HEK293 (cell line): ENCODE measurements around the gene TPRG1.

Experiments used
- CTCF ChIA-PET: fragments of 350-600 bp; formaldehyde crosslinking; extraction: SDS; loops from one replicate; lab custom pipeline; 2021; ENCODE audit warnings: antibody characterized with exemption; lab: Yijun Ruan, JAX
- POLR2A ChIA-PET: fragments of 300-600 bp; formaldehyde crosslinking; extraction: SDS; loops from one replicate; lab custom pipeline; 2020; ENCODE audit warnings: antibody characterized with exemption, inconsistent platforms; lab: Yijun Ruan, JAX
- H3K27ac ChIP-seq: fragments of 200-500 bp; sonication (Bioruptor generic); 2 replicates; pipeline ENCODE4 v1.5.1; 2014; ENCODE audit warnings: low read depth, low read length, control low read depth, inconsistent platforms; ENCODE audit errors: extremely low read depth
- H3K36me3 ChIP-seq, 2 experiments: fragments of 200-500 bp in 1 of 2; sonication (Bioruptor generic) in 1 of 2; 1 replicate in 1 of 2; 2 replicates in 1 of 2; pipeline ENCODE4 v1.5.1; 2014 to 2017; ENCODE audit warnings: inconsistent platforms in 2 of 2, low read length in 2 of 2; ENCODE audit not compliant: control insufficient read depth in 2 of 2, insufficient read depth in 1 of 2
- H3K4me1 ChIP-seq: fragments of 200-500 bp; sonication (Bioruptor generic); 2 replicates; pipeline ENCODE4 v1.5.1; 2014; ENCODE audit warnings: mild to moderate bottlenecking, low read length, inconsistent platforms; ENCODE audit not compliant: control insufficient read depth, insufficient read depth
- H3K4me3 ChIP-seq: 2 replicates; pipeline ENCODE4 v1.5.1; 2011; ENCODE audit warnings: low read depth, mild to moderate bottlenecking, control low read depth, low read length, moderate library complexity
- H3K9me3 ChIP-seq: fragments of 200-500 bp; sonication (Bioruptor generic); 2 replicates; pipeline ENCODE4 v1.5.1; 2014; ENCODE audit warnings: low read depth, low read length, inconsistent platforms; ENCODE audit not compliant: control insufficient read depth, insufficient read depth
- ELK4 ChIP-seq: IDR thresholded peaks from 2 replicates; pipeline ENCODE4 v1.6.1; 2011; ENCODE audit warnings: mild to moderate bottlenecking, low read depth, low read length, borderline replicate concordance
- GLI4 ChIP-seq: fragments of 450-650 bp; formaldehyde crosslinking; IDR thresholded peaks from 2 replicates; pipeline ENCODE4 v1.5.1; 2016; ENCODE audit warnings: missing biosample characterization, missing genetic modification characterization
- PRDM4 ChIP-seq: fragments of 450-650 bp; formaldehyde crosslinking; IDR thresholded peaks from 2 replicates; pipeline ENCODE4 v1.5.1; 2017; ENCODE audit warnings: missing biosample characterization, missing genetic modification characterization
- ZBTB11 ChIP-seq: fragments of 450-650 bp; formaldehyde crosslinking; conservative IDR thresholded peaks from 2 replicates; pipeline ENCODE4 v1.5.1; 2016; ENCODE audit warnings: low read depth, missing biosample characterization, missing genetic modification characterization
- ZBTB8A ChIP-seq: fragments of 450-650 bp; formaldehyde crosslinking; IDR thresholded peaks from 2 replicates; pipeline ENCODE4 v1.5.1; 2016; ENCODE audit warnings: missing biosample characterization, missing genetic modification characterization
- ZFP69B ChIP-seq: fragments of 450-650 bp; formaldehyde crosslinking; IDR thresholded peaks from 2 replicates; pipeline ENCODE4 v1.5.1; 2016; ENCODE audit warnings: missing biosample characterization, missing genetic modification characterization
- ZNF146 ChIP-seq: fragments of 450-650 bp; formaldehyde crosslinking; IDR thresholded peaks from 2 replicates; pipeline ENCODE4 v1.5.1; 2016; ENCODE audit warnings: missing biosample characterization, missing genetic modification characterization
- ZNF221 ChIP-seq: fragments of 450-650 bp; formaldehyde crosslinking; IDR thresholded peaks from 2 replicates; pipeline ENCODE4 v1.5.1; 2017; ENCODE audit warnings: missing biosample characterization, missing genetic modification characterization, borderline replicate concordance
- ZNF26 ChIP-seq: fragments of 450-650 bp; formaldehyde crosslinking; IDR thresholded peaks from 2 replicates; pipeline ENCODE4 v1.5.1; 2016; ENCODE audit warnings: missing biosample characterization, missing genetic modification characterization
- ZNF366 ChIP-seq: fragments of 450-650 bp; formaldehyde crosslinking; conservative IDR thresholded peaks from 2 replicates; pipeline ENCODE4 v1.5.1; 2016; ENCODE audit warnings: missing biosample characterization, missing genetic modification characterization
- ZNF398 ChIP-seq: fragments of 450-650 bp; formaldehyde crosslinking; IDR thresholded peaks from 2 replicates; pipeline ENCODE4 v1.5.1; 2017; ENCODE audit warnings: missing biosample characterization, missing genetic modification characterization
- ZNF423 ChIP-seq: fragments of 450-650 bp; formaldehyde crosslinking; IDR thresholded peaks from 2 replicates; pipeline ENCODE4 v1.5.1; 2016; ENCODE audit warnings: missing biosample characterization, missing genetic modification characterization
- ZNF510 ChIP-seq: fragments of 450-650 bp; formaldehyde crosslinking; IDR thresholded peaks from 2 replicates; pipeline ENCODE4 v1.5.1; 2018; ENCODE audit warnings: mild to moderate bottlenecking, missing genetic modification characterization, missing biosample characterization; ENCODE audit not compliant: insufficient replicate concordance
- ZNF580 ChIP-seq: fragments of 450-650 bp; formaldehyde crosslinking; IDR thresholded peaks from 2 replicates; pipeline ENCODE4 v1.5.1; 2016; ENCODE audit warnings: missing biosample characterization, missing genetic modification characterization
- ZSCAN4 ChIP-seq: fragments of 450-650 bp; formaldehyde crosslinking; IDR thresholded peaks from 2 replicates; pipeline ENCODE4 v1.5.1; 2017; ENCODE audit warnings: missing biosample characterization, missing genetic modification characterization

TPRG1 gene

GRCh38 chr3:189275182-189275581, 103.4 kb downstream of the TPRG1 start (continued):
- TF ChIP-seq ZNF398 (no peak), ZSCAN4 (no peak), ZNF26 (tag by site-specific recombination) (no peak), GLI4 (tag by site-specific recombination) (no peak), ZNF366 (tag by site-specific recombination) (no peak), ZNF423 (tag by site-specific recombination) (no peak), ZNF146 (tag by site-specific recombination) (no peak), ZNF221 (tag by site-specific recombination) (no peak)

- Histone ChIP-seq H3K27ac (no peak overlapping the region), H3K36me3 (no peaks in the 10 kb centered on the region), H3K9me3 (no peaks in the 10 kb centered on the region), H3K4me3 (no peak overlapping the region), H3K4me1 (no peaks in the 10 kb centered on the region; the same call in 1 of the 2 replicates)
- no peak for TF ChIP-seq ZFP69B (tag by site-specific recombination)
- TF ChIP-seq ZNF580 = no peak
- TF ChIP-seq PRDM4 (tag by site-specific recombination) = no peak
- TF ChIP-seq ZBTB8A (tag by site-specific recombination) = no peak
- no peak for TF ChIP-seq ZNF510 (tag by site-specific recombination)
- TF ChIP-seq ZBTB11 (tag by site-specific recombination) = no peak
- TF ChIP-seq ELK4 = no peak
- POLR2A ChIA-PET = no interaction called here
- CTCF ChIA-PET = interaction anchor here (0.7 to 1.8 kb wide), 4 partner anchors 8 to 672 kb away, joined by 3 to 7 read pairs (median 4); no protein-coding TSS in a partner anchor
Observed at GRCh38 chr3:189275852-189276251, 104.1 kb downstream of the TPRG1 start.
